HCT116 (cell line): ENCODE results near the gene RARS2. TPM values are rescaled to one million over a fixed set of nuclear protein-coding genes. Genes with fewer than 3 reads are reported as not detected.

Experiments
- ATAC-seq: fragments of 200-7000 bp; cut with Tn5 transposase; 2 replicates; pipeline ENCODE4 v1.9.1; 2020; ENCODE audit warnings: mild to moderate bottlenecking, moderate library complexity
- BruUV-seq: library from RNA; stranded (reverse); fragments of 400-500 nt; replicated peaks from 2 replicates; lab custom pipeline; 2021; lab: Mats Ljungman, UMichigan
- CTCF ChIA-PET: fragments of 300-600 bp; sonication (Branson Sonifier 250); formaldehyde crosslinking; loops from one replicate; lab custom pipeline; 2021; ENCODE audit warnings: antibody characterized with exemption; lab: Charles Lee
- POLR2A ChIA-PET: fragments of 300-600, 350-600 bp; sonication (Branson Sonifier 250); formaldehyde crosslinking; loops from one replicate; lab custom pipeline; 2021; ENCODE audit warnings: antibody characterized with exemption; lab: Charles Lee
- RAD21 ChIA-PET, 2 experiments: fragments of 300-600 bp; sonication (Branson Sonifier 250); formaldehyde crosslinking; loops; one replicate each; lab custom pipeline; 2023; ENCODE audit warnings: low total read pairs in 2 of 2; ENCODE audit not compliant: uncharacterized antibody in 2 of 2, unreplicated experiment in 2 of 2, low non-redundant PET in 1 of 2; lab: Charles Lee
- DNase-seq: peaks from one replicate; pipeline ENCODE4 v3.0.0-alpha.2; 2010; ENCODE audit warnings: low read depth, low spot score
- H2AFZ ChIP-seq: fragments of 200-600 bp; shearing (Covaris generic), sonication (generic); 2 replicates; pipeline ENCODE4 v1.6.1; 2017; ENCODE audit warnings: low read depth, mixed run types, mixed read lengths, antibody characterized with exemption, low read length; ENCODE audit not compliant: poor library complexity, severe bottlenecking
- H3K27ac ChIP-seq: 2 replicates; pipeline ENCODE4 v1.5.1; 2012; ENCODE audit warnings: low read depth, low read length
- H3K27me3 ChIP-seq: fragments of 200-600 bp; sonication (generic); 2 replicates; pipeline ENCODE4 v1.6.1; 2016; ENCODE audit warnings: mixed run types, low read length, mixed read lengths; ENCODE audit not compliant: insufficient read depth
- H3K36me3 ChIP-seq, 2 experiments: fragments of 200-500 bp in 1 of 2; fragments of 200-600 bp in 1 of 2; sonication (Bioruptor generic) in 1 of 2; sonication (generic) in 1 of 2; 2 replicates each; pipeline versions ENCODE4 v1.5.1 to v1.6.1; 2014 to 2016; ENCODE audit warnings: low read length in 2 of 2, inconsistent platforms in 1 of 2, mixed read lengths in 1 of 2, mixed run types in 1 of 2; ENCODE audit not compliant: insufficient read depth in 2 of 2, control insufficient read depth in 1 of 2
- H3K4me1 ChIP-seq, 2 experiments: fragments of 200-600 bp in 1 of 2; sonication (generic) in 1 of 2; 2 replicates each; pipeline versions ENCODE4 v1.5.1 to v1.6.1; 2012 to 2017; ENCODE audit warnings: low read length in 2 of 2, inconsistent platforms in 1 of 2, mild to moderate bottlenecking in 1 of 2, mixed read lengths in 1 of 2, mixed run types in 1 of 2, moderate library complexity in 1 of 2; ENCODE audit not compliant: insufficient read depth in 2 of 2, control insufficient read depth in 1 of 2
- H3K4me2 ChIP-seq: fragments of 200-600 bp; sonication (generic); 2 replicates; pipeline ENCODE4 v1.6.1; 2017; ENCODE audit warnings: mixed run types, low read length, mixed read lengths
- H3K4me3 ChIP-seq, 2 experiments: fragments of 200-600 bp in 1 of 2; sonication (generic) in 1 of 2; replicated peaks in 1 of 2; 2 replicates each; pipeline ENCODE4 v1.5.1; 2011 to 2016; ENCODE audit warnings: low read length in 2 of 2, control low read depth in 1 of 2, low read depth in 1 of 2, mild to moderate bottlenecking in 1 of 2, mixed read lengths in 1 of 2, mixed run types in 1 of 2
- H3K79me2 ChIP-seq: fragments of 200-600 bp; sonication (generic); 2 replicates; pipeline ENCODE4 v1.6.1; 2017; ENCODE audit warnings: mild to moderate bottlenecking, mixed run types, low read length, moderate library complexity, mixed read lengths; ENCODE audit not compliant: insufficient read depth
- H3K9ac ChIP-seq: fragments of 200-600 bp; sonication (generic); 2 replicates; pipeline ENCODE4 v1.6.1; 2016; ENCODE audit warnings: low read length, mixed read lengths
- H3K9me2 ChIP-seq: fragments of 200-600 bp; sonication (generic), shearing (Covaris generic); 2 replicates; pipeline ENCODE4 v1.6.1; 2017; ENCODE audit warnings: mixed run types, mild to moderate bottlenecking, moderate library complexity; ENCODE audit not compliant: insufficient read depth
- H3K9me3 ChIP-seq, 2 experiments: fragments of 200-500 bp in 1 of 2; fragments of 200-600 bp in 1 of 2; sonication (Bioruptor generic) in 1 of 2; sonication (generic) in 1 of 2; 2 replicates each; pipeline ENCODE4 v1.6.1; 2014 to 2017; ENCODE audit warnings: low read length in 2 of 2, mixed read lengths in 2 of 2, inconsistent platforms in 1 of 2, low read depth in 1 of 2, mild to moderate bottlenecking in 1 of 2, mixed run types in 1 of 2, moderate library complexity in 1 of 2; ENCODE audit not compliant: control insufficient read depth in 1 of 2, insufficient read depth in 1 of 2
- H4K20me1 ChIP-seq: fragments of 200-600 bp; sonication (generic), shearing (Covaris generic); 2 replicates; pipeline ENCODE4 v1.6.1; 2017; ENCODE audit warnings: mixed run types, mild to moderate bottlenecking, moderate library complexity; ENCODE audit not compliant: insufficient read depth
- ATF3 ChIP-seq: IDR thresholded peaks from 2 replicates; pipeline ENCODE4 v1.6.1; 2012
- CBX3 ChIP-seq: IDR thresholded peaks from 2 replicates; pipeline ENCODE4 v1.6.1; 2012; ENCODE audit warnings: low read depth
- CEBPB ChIP-seq: IDR thresholded peaks from 2 replicates; pipeline ENCODE4 v1.6.1; 2012; ENCODE audit warnings: low read depth
- EGR1 ChIP-seq: IDR thresholded peaks from 2 replicates; pipeline ENCODE4 v1.6.1; 2012; ENCODE audit warnings: low read depth
- ELF1 ChIP-seq: IDR thresholded peaks from 2 replicates; pipeline ENCODE4 v1.6.1; 2012; ENCODE audit warnings: low read depth, borderline replicate concordance
- EZH2 ChIP-seq: fragments of 200-600 bp; sonication (generic); IDR thresholded peaks from 2 replicates; pipeline ENCODE4 v1.6.1; 2017; ENCODE audit warnings: antibody characterized with exemption, mixed run types
- EZH2phosphoT487 ChIP-seq: fragments of 200-600 bp; IDR thresholded peaks from 2 replicates; pipeline ENCODE4 v1.6.1; 2018; ENCODE audit warnings: antibody characterized with exemption, borderline replicate concordance
- POLR2A ChIP-seq: IDR thresholded peaks from 2 replicates; pipeline ENCODE4 v1.7.0; 2011; ENCODE audit warnings: borderline replicate concordance; ENCODE audit not compliant: insufficient read depth, insufficient read length; ENCODE audit errors: extremely low read depth
- POLR2AphosphoS5 ChIP-seq: IDR thresholded peaks from 2 replicates; pipeline ENCODE4 v1.6.1; 2011; ENCODE audit warnings: mild to moderate bottlenecking, low read depth, low read length, moderate library complexity
- RAD21 ChIP-seq: IDR thresholded peaks from 2 replicates; pipeline ENCODE4 v1.6.1; 2012; ENCODE audit warnings: low read depth, mild to moderate bottlenecking
- SIN3A ChIP-seq: IDR thresholded peaks from 2 replicates; pipeline ENCODE4 v1.6.1; 2012; ENCODE audit warnings: low read depth
- SP1 ChIP-seq: IDR thresholded peaks from 2 replicates; pipeline ENCODE4 v1.6.1; 2012; ENCODE audit warnings: low read depth
- SRF ChIP-seq: IDR thresholded peaks from 2 replicates; pipeline ENCODE4 v1.6.1; 2012; ENCODE audit warnings: low read depth
- TCF7L2 ChIP-seq: IDR thresholded peaks from 2 replicates; pipeline ENCODE4 v1.7.0; 2011; ENCODE audit warnings: borderline replicate concordance, inconsistent platforms; ENCODE audit not compliant: insufficient read depth, insufficient read length; ENCODE audit errors: extremely low read depth
- YY1 ChIP-seq: IDR thresholded peaks from 2 replicates; pipeline ENCODE4 v1.6.1; 2011; ENCODE audit warnings: low read length, low read depth, moderate library complexity, mild to moderate bottlenecking; ENCODE audit not compliant: insufficient replicate concordance; ENCODE audit errors: extremely low read depth
- ZFX ChIP-seq: fragments of 450-650 bp; IDR thresholded peaks from 2 replicates; pipeline ENCODE4 v1.6.1; 2017
- ZNF274 ChIP-seq: fragments of 200-500 bp; sonication (Bioruptor generic); IDR thresholded peaks from 2 replicates; pipeline ENCODE4 v1.6.1; 2014; ENCODE audit warnings: mild to moderate bottlenecking, low read depth, low read length, inconsistent platforms
- intact Hi-C: fragments of 100-400 bp; cut with micrococcal nuclease; formaldehyde crosslinking; loops from 2 replicates; pipeline ENCODE4 v1.10.0; 2022
- total RNA-seq: library from RNA; stranded (reverse); gene quantifications from one replicate; pipeline ENCODE4 v1.2.1, GENCODE V29; 2021; ENCODE audit not compliant: unreplicated experiment
- TF ChIP-seq, protein P1 (sequence below): IDR thresholded peaks from 2 replicates; pipeline ENCODE4 v1.6.1; 2012; ENCODE audit warnings: low read depth
- TF ChIP-seq, protein P2 (sequence below): IDR thresholded peaks from 2 replicates; pipeline ENCODE4 v1.6.1; 2011; ENCODE audit warnings: mild to moderate bottlenecking, low read length, moderate library complexity; ENCODE audit not compliant: insufficient replicate concordance; ENCODE audit errors: extremely low read depth

Gene RARS2
- total RNA-seq, 1 experiment from 2014 or later, result 34.8 TPM

DNA sequence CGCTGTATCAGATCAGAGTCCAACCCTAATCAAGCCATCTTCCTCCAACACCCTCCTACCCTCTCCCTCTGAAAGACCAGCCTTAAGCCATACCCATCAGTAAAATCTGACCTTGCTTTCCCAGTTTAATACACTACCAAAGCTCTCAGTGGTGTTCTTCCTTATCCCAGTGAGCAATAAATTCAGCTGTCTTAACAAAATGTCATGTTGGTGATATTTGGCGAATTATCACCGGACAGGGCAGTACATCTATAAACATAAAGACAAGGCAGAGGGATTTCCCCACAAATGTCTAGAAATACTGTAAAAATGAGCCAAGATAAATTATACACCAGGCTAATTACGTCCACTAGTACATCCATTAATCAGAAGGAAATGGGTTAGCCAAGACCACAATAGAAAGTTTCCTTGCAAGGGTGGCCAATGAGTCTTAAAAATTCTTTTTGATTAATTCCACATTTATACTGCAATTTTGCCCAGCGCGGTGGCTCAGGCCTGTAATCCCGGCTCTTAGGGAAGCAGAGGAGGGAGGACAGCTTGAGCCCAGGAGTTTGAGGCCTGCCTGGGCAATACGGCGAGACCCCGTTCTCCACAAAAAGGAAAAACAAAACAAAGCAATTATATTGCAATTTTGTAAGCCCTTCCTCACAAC lies 905 bp downstream of the RARS2 start:
- Histone ChIP-seq H3K27ac (0 out of 2 replicates have a peak overlapping the region, but pooled peaks have one; percentile 38), H3K27me3 (no peaks in the 10 kb centered on the region), H3K9ac (peak overlapping the region; percentile 90), H3K4me1 (peaks cover 0 to 16% of the 10 kb centered on the region in 2 experiments; a peak in 3 of 4 replicates)
- CTCF ChIA-PET, result no interaction called here
- TF ChIP-seq EZH2 (no peak), TCF7L2 (no peak), POLR2AphosphoS5 (no peak), ELF1 (no peak), CEBPB (no peak), SIN3A (no peak), CBX3 (no peak), SP1 (no peak), YY1 (no peak), ATF3 (no peak), EZH2phosphoT487 (no peak), ZFX (no peak), SRF (no peak), RAD21 (no peak), POLR2A (no peak), EGR1 (no peak), ZNF274 (no peak)
- TF ChIP-seq, protein P1, sequence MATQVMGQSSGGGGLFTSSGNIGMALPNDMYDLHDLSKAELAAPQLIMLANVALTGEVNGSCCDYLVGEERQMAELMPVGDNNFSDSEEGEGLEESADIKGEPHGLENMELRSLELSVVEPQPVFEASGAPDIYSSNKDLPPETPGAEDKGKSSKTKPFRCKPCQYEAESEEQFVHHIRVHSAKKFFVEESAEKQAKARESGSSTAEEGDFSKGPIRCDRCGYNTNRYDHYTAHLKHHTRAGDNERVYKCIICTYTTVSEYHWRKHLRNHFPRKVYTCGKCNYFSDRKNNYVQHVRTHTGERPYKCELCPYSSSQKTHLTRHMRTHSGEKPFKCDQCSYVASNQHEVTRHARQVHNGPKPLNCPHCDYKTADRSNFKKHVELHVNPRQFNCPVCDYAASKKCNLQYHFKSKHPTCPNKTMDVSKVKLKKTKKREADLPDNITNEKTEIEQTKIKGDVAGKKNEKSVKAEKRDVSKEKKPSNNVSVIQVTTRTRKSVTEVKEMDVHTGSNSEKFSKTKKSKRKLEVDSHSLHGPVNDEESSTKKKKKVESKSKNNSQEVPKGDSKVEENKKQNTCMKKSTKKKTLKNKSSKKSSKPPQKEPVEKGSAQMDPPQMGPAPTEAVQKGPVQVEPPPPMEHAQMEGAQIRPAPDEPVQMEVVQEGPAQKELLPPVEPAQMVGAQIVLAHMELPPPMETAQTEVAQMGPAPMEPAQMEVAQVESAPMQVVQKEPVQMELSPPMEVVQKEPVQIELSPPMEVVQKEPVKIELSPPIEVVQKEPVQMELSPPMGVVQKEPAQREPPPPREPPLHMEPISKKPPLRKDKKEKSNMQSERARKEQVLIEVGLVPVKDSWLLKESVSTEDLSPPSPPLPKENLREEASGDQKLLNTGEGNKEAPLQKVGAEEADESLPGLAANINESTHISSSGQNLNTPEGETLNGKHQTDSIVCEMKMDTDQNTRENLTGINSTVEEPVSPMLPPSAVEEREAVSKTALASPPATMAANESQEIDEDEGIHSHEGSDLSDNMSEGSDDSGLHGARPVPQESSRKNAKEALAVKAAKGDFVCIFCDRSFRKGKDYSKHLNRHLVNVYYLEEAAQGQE, result no peak
- TF ChIP-seq, protein P2, sequence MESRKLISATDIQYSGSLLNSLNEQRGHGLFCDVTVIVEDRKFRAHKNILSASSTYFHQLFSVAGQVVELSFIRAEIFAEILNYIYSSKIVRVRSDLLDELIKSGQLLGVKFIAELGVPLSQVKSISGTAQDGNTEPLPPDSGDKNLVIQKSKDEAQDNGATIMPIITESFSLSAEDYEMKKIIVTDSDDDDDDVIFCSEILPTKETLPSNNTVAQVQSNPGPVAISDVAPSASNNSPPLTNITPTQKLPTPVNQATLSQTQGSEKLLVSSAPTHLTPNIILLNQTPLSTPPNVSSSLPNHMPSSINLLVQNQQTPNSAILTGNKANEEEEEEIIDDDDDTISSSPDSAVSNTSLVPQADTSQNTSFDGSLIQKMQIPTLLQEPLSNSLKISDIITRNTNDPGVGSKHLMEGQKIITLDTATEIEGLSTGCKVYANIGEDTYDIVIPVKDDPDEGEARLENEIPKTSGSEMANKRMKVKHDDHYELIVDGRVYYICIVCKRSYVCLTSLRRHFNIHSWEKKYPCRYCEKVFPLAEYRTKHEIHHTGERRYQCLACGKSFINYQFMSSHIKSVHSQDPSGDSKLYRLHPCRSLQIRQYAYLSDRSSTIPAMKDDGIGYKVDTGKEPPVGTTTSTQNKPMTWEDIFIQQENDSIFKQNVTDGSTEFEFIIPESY, result no peak
- TF ChIP-seq, all 23 proteins: peak for 0
- Histone ChIP-seq H3K4me2 (peak overlapping the region; percentile 79), H3K4me3 (peak overlapping the region; percentile 85 to 88), H2AFZ (no peak overlapping the region), H3K79me2 (peaks cover 97% of the 10 kb centered on the region), H3K36me3 (no peaks in the 10 kb centered on the region), H4K20me1 (no peaks in the 10 kb centered on the region; the same call in 1 of the 2 replicates), H3K9me2 (no peaks in the 10 kb centered on the region), H3K9me3 (no peaks in the 10 kb centered on the region)
- POLR2A ChIA-PET, result interaction anchor here (1.2 kb wide), 1 partner anchor 9 kb away, joined by 3 read pairs; no protein-coding TSS in a partner anchor
- RAD21 ChIA-PET, result no interaction called here
- intact Hi-C loops, result no loop called here
- no peak for ATAC-seq
- no peak for DNase-seq
- no TSS peak for BruUV-seq
